NCI-H128 (cell line): Measurements from ENCODE around the gene HJURP.

Experiments used
- DNase-seq: peaks from one replicate; lab custom pipeline; 2025; ENCODE audit not compliant: unreplicated experiment; lab: John Stamatoyannopoulos, UW

HJURP gene

DNA sequence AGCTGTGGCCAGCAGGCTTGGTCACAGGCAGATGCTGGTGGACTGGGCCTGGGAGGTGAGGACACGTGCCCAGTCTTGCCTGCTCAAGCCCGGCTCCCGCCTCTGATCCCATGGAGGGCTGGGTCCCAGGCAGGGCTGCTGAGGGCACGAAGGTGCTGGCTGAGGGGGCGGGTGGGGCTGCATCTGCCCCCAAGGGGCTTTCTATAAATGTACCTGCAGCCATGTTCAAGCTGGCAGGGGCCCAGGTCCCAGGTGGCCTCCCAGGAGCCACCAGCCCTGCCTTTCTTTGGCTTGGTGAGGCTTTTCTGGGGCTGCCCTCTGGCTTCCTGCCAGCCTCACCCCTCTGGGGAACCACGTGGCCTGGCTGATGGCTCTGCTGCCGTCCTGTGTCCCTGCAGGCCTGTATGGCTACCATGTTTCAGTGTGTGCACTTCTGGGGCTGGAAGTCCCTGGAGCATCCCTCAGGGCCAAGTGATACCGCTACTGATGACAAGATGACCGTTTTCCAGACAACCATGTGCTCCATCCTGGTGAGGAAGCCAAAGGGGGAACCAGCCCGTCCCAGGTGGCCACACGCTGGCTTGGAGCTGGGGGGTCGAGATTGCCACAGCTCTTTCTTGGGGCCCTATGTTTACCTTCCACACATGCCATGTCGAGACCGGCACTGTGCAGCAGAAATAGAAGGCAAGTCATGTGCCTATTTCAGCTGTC, 23.2 kb downstream of the HJURP start:
- DNase-seq, result no peak

DNA sequence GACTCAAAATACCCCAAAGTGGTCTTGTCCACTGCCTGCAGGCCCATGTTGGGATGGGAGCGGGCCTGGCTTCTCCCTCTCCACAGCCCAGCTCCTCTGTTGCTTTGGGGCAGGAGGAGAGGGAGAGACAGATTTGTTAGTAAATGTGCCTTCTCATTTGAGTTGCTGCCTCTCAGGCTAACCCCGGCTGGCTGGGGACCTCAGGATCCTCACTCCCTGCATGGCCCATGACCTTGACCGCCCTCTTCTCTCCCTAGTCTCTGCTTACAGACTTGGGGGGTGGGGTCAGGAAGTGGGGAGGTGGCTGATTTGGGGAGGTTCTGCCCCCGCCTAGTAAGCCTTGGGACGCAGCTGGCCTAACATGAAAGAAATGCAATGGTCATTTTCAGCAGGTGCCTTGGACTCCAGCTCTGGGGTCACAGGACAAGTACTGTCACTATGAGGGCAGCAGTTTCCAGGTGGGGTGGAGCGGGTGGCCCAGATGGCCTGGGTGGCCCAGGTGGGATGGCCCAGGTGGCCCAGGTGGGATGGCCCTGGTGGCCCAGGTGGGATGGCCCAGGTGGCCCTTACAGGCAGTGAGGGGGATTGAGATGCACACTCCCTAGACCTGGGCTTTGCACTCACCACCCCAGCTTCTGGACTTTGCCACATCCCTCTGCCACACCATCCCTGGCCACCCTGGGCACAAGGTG, 24.1 kb downstream of the HJURP start:
- no peak for DNase-seq

DNA sequence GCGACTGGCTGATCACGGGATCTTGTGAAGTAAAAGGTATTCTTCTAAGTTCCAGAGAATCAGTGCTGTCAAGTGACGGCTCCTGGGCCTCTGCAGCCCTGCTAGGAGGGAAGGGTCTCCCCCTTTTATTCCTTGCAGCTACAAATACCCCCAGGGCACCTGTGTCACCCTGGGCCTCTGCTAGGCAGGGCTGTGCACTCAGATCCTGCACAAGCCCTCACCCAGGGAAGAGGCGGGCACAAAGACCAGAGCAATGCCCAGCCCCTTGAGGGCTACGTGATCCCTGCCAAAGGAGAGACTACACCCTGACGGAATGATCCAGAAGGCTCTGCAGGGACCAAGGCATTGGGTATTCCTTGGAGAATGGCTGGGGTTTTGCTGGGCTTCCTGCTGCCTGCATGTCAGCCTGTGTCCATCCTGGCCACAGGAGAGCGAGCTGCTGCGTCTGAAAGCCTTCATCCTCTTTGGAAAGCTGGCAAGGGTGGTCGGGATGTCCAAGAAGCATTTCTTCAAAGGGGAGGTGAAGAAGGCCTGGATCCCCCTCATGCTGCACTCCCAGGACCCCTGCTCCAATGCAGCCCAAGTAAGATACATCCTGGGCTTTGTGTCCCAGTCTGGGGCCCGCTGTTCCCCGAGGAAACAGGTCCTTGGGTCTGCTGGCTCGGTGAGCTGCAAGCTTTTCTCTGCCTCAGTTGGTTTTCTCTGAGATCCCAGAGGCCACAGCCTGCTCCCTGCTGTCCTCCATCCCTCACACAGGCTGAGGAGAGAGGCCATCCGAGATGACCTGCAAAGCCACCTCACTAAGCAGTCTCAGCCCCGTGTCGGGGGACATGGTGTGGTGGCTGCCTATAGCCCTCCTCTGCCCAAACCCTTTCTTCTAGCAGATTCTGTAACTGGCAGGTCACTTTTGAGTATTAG, 24.9 kb downstream of the HJURP start:
- no peak for DNase-seq

DNA sequence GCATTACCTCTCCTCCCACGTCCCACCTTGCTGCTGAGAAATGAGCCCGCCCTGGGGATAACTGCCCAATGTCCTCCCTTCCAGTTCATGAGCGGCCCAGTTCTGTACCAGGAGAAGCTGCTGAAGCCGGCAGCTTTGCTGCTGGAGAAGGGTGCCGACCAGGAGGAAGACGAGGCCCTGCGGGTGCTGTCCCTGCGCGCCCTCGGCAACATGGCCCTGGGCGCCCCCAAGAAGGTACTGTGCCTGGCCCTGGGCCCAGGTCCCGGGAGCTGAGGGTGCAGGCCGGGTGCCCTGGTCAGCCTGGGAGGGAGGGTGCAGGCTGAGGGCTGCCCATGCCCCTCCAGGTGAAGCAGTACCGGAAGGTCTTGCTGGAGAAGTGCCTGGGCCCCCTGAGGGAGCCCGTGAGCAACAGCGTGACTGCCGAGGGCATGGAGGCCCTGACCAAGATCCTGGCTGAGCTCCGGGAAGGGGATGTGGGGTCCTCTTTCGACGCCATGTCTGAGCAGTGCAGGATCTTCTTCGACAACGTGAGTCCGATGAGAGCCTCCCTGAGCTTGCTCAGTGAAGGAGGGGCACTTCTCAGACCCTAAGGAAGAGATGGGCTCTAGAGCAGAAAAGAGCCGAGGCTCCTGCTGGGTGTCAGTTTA, 25.7 kb downstream of the HJURP start:
- no peak for DNase-seq

- no peak for DNase-seq
Observed at GRCh38 chr2:233824373-233824772, 30.0 kb downstream of the HJURP start.

DNA sequence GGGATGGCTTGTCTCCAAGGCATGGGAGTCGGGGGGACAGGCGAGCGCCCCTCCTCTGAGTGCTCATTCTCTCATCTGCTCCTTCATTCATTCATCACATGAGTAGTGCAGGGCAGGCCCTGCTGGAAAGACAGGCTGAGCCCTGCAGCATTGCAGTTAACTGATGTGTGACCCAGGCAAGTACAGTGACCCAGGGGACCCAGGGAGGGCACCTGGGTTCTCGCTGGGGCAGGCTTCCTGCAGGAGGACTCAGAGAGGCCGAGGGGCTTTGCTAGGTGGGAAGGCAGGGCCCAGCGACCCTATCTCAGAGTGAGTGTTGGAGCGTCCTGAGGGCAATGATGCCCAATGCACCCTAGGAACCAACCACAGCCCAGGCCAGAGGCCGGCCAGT, 30.6 kb downstream of the HJURP start:
- DNase-seq, result no peak

DNA sequence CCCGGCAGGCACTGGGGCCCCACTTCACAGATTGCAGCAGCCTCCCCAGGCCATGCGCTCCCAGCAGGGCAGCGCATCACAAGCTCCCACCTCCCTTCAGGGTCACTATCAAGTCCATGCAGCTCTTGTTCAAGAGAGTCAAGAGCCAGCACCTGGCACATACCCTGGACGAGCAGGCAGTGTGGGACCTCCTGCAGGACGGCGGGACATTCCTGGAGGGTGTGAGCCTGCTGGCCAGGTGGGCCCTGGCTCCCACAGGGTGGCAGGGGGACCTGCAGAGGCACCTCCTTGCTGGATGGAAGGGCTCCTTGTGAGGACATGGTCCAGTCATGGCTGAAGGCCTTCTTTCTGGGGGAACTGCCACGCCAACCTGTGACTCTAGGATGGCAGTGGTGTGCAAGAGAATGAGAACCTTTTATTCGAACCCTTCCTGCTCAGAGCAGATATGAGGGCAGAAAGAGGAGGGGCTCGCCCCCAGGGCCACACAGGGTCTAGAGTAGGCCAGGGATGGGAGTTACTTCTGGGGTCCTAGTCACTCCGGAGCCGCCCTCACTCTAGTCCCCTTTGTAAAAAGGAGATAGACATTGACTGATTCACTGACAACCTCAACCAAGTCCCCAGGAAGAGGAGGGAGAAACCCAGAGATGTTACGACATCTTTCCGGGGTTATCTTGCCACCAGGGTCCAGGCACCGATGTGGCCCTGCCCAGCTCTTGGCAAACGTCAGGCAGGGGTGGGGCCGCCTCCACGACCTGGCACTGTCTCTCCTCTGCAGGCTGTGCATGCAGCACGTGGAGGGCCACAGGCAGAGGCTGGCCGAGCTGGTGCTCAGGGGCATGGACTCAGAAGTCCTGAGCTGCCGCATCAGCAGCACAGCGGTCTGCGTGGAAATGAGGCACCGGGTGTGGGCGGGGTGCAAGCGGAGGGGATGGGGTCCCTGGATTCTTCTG, 31.3 kb downstream of the HJURP start:
- DNase-seq, result no peak

- no peak for DNase-seq
Observed at GRCh38 chr2:233822101-233822771, 32.1 kb downstream of the HJURP start.

- no peak for DNase-seq
Observed at GRCh38 chr2:233821709-233822100, 32.6 kb downstream of the HJURP start.

DNA sequence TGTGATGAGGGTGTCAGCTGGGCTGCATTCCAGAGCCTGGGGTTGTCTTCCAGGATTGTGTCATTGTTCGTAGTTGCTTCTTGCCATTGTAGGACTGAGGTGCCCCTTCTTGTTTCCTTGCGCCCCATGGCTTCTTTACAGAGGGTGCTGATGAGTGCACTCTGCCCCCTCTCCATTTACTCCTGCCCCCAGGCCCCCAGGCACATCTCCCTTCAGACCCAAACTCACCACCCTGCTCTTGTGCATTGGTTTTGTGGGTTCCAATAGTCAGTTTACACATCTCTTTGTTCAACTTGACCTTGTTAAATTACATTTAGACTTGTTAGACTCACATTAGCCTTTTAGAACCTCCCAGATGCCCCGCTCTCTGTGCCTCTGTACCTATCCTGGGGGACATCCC, 33.1 kb downstream of the HJURP start:
- DNase-seq, result no peak

DNA sequence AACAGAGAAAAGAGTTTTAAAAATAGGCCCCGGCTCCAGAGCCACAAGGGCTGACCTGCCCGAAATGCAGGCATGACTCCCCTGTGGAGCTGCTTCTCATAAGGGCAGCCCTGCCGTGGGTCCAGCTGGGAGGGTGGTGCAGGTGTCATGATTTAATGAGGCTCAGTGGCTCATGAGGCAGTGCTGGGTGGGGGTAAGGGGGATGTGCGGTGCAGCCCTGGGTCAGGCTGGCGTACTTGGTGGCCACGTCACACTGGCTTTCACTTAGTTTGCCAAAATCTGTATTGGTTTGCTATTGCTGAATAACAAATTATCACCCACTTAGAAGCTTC, 33.6 kb downstream of the HJURP start:
- no peak for DNase-seq

DNA sequence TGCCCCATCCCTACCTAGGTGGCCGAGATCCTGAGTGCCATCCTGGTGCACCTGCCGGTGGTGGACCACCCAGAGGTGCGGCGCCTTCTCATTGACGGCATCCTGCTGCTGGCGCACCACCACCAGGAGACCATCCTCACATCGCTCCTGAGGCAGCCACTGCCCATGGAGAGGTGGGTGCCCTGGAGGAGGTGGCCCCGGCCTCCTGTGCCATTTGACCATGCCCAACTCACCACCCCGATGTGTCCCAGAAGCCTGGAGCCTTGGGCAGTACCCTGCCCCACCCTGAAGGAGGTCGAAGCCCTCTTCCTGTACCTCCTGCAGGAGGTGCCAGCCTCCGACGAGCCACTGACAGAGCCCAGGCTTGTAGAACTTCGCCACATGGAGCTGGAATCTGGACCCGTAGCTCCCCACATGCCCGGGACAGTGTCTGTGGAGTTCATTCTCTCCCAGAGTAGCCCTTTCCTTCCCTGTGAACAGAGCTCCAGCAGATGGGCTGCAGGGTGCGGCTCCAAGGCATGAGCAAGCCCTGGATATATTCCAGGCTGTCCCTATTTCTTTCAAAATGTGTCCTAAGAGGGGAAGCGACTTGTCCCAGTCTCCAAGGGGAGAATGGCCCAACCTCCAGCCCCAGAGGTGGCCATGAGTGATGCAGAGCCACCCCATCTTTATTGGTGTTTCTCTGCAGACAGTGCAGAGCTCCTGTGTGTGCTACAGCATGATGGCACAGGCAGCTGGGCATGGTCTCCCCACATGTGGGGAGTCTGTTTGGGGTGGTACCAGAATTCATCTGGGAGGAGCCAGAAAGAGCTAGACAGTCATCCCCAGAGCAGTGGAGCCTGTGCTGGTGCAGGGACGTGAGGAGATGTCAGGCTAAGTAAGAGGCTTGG, 34.2 kb downstream of the HJURP start:
- DNase-seq, result no peak

- DNase-seq, result no peak
Observed at GRCh38 chr2:233818639-233819621, 35.4 kb downstream of the HJURP start.

DNA sequence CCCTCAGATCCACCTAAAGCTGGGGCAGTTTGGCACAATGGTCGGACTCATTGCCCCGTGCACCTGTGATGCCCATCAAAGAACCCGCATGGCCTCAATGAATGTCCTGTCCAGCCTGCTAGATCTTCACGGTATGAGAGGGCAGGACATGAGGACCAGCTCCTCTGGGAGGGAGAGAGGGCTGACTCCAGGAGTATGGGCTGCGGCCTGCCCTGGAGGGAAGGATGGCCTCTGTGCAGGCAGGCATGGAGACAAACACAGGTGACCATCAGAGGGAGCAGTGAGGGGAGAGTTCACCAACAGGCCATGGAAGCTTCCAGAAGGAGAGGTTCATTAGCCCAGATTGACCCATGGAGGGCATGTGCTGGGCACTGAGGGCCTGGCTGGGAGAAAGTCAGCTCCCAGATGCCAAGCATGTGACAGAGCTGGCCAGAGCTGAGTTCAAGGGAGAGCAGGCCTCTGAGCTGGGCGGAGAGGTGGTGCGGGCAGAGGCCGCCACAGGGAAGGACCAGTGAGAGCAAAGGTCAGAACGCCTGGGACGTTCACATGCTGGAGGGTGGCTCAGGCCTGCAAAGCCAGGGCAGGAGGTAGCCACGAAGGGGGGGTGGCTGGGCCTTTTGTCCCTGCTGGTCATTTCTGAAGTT, 36.2 kb downstream of the HJURP start:
- DNase-seq, result no peak

DNA sequence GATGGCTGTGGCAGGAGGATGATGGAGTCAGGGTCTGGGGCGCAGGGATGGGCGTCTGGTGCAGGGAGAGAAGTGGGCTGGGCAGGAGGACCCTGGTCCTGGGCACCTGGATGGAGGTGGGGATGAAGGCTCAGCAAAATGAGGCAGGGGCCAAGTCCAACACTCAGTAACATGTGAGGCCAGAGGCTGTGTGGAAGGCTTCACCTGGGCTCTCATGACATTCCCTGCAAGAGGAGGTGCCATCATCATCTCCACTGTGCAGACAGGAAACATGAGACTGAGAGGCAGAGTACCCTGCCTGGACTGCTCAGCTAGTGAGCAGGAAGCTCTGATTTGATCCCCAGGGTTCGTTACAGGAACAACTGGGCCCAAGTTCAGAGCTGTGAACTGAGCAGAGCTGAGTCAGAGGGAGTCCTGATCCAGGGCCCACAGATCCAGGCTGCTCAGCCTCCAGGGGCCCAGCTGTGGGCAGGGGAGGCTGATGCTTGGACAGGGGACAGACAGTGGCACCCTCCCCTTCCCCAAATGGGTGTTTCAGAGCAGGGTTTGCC, 36.9 kb downstream of the HJURP start:
- DNase-seq, result no peak

GRCh38 chr2:233816771-233817170, 37.6 kb downstream of the HJURP start:
- DNase-seq, result no peak

- DNase-seq, result no peak
Observed at GRCh38 chr2:233816334-233816733, 38.0 kb downstream of the HJURP start.
